LNCaP clone FGC (cell line): Measurements from ENCODE around the gene FAM3B.

Experiments used
- DNase-seq: peaks from one replicate; pipeline ENCODE4 v3.0.0-alpha.2; 2011; ENCODE audit warnings: low read depth
- H3K4me3 ChIP-seq: 2 replicates; pipeline ENCODE4 v1.5.1; 2011; ENCODE audit warnings: mild to moderate bottlenecking, low read depth, low read length, control low read depth
- CTCF ChIP-seq: IDR thresholded peaks from 2 replicates; pipeline ENCODE4 v1.5.1; 2012; ENCODE audit warnings: mild to moderate bottlenecking; ENCODE audit not compliant: control insufficient read depth, insufficient read depth; ENCODE audit errors: extremely low read depth

Gene FAM3B

GRCh38 chr21:41326414-41327080, 9.9 kb downstream of the FAM3B start:
- H3K4me3 ChIP-seq: no peak overlapping the region
- no peak for TF ChIP-seq CTCF
- DNase-seq: no peak

- TF ChIP-seq CTCF: no peak
- H3K4me3 ChIP-seq: no peak overlapping the region
- DNase-seq: no peak
Measured at GRCh38 chr21:41327753-41328152, 11.2 kb downstream of the FAM3B start.

GRCh38 chr21:41328660-41329607, 12.3 kb downstream of the FAM3B start:
- no peak for TF ChIP-seq CTCF
- no peak for DNase-seq
- no peak overlapping the region for H3K4me3 ChIP-seq

- DNase-seq: no peak
- TF ChIP-seq CTCF: no peak
- no peak overlapping the region for H3K4me3 ChIP-seq
Measured at GRCh38 chr21:41333752-41334151, 17.2 kb downstream of the FAM3B start.

- TF ChIP-seq CTCF: no peak
- no peak for DNase-seq
Measured at GRCh38 chr21:41337515-41337914, 20.9 kb downstream of the FAM3B start.

GRCh38 chr21:41338455-41338854, 21.9 kb downstream of the FAM3B start:
- no peak for TF ChIP-seq CTCF
- H3K4me3 ChIP-seq: no peak overlapping the region
- DNase-seq: no peak

More at GRCh38 chr21:41337515-41337914, 20.9 kb downstream of the FAM3B start:
- no peak overlapping the region for H3K4me3 ChIP-seq

- H3K4me3 ChIP-seq: no peak overlapping the region
- no peak for DNase-seq
- no peak for TF ChIP-seq CTCF
Measured at GRCh38 chr21:41342035-41342434, 25.4 kb downstream of the FAM3B start.
